ENCODE data around the gene AK4.
"Not testable (repeated sequence)": the region's sequence is repeated elsewhere in the genome, so short reads cannot be mapped to it uniquely, and the experiment has no call there.

AK4 gene

DNA sequence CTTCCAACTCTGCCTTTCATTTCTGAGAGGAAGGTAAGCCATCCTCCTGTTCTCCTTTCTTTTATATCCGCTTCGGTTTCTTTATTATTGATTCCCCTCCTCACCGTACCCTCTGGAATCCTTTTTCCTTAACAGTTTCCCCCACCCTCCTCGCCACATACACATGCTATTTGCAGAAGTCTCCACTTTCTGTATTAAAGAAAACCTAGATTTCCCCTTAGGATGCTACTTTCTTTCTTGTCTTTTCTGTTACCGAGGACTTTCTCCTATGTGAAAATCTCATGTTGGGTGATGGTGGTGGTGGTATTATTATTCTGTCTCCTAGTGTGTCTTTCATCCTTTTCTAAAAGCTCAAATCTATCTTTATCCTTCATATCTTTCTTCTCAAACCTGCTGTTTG lies 62.3 kb downstream of the AK4 start:
- no peak for DNase-seq (ENCODE audit: extremely low read depth in 1 of 2, low read depth in 1 of 2)

- no peak for DNase-seq (ENCODE audit: extremely low read depth in 1 of 2, low read depth in 1 of 2)
Observed at GRCh38 chr1:65211331-65211730, 63.3 kb downstream of the AK4 start.

- DNase-seq (ENCODE audit: extremely low read depth in 1 of 2, low read depth in 1 of 2) = no peak
Observed at GRCh38 chr1:65213271-65214023, 65.4 kb downstream of the AK4 start.

DNA sequence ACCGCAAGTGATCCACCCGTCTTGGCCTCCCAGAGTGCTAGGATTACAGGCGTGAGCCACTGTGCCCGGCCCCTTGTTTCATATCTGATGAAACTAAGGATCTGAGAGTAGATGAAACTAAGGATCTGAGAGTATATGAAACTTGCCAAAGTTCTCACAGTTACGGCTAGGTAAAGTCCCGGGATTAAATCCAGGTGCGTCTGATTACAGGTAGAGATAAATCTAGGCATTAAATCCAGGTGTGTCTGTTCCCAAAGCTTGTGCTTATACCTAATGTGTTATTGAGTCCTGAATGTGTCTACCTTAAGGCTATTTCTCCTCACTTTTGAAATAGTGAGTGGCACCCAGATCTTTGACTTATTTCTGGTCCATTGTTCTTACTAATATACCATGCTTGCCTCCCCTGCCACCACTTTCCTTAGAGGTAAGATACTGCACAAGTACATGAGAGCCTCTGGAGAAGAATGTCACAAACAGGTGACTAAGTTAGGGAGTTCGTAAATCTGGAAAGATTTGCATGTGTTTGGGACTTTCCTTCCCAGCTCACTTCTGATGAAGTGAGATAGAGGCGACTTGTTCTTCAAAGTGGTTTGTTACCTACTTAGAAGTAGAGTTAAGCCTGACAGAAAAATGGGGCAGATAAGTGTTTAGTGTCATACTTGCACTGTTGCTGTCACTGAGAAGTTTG lies 66.5 kb downstream of the AK4 start:
- DNase-seq (ENCODE audit: extremely low read depth in 1 of 2, low read depth in 1 of 2) = no peak

DNA sequence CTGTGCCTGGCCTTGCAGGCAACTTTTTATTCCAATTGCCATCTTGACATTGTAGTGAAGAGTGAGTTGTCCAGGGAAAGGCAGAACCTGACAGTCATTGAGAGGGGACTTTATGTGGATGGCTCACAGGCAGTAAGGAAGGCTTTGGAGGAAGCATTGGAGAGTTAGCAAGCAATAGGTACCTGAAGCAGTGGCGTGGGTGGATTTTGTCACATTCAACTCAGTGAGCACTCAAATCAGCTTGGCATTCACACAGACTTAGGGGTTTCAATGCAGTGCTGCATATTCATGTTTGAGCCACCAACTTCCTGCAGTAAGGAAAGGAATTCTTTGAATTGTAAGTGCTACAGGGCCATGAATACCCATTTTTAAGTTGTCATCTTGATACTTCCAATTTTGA lies 69.0 kb downstream of the AK4 start:
- no peak for DNase-seq (ENCODE audit: extremely low read depth in 1 of 2, low read depth in 1 of 2)

- no peak for DNase-seq (ENCODE audit: extremely low read depth in 1 of 2, low read depth in 1 of 2)
Observed at GRCh38 chr1:65221638-65222339, 73.8 kb downstream of the AK4 start.

GRCh38 chr1:65222340-65222940 lies 74.4 kb downstream of the AK4 start:
- no peak for DNase-seq (ENCODE audit: extremely low read depth in 1 of 2, low read depth in 1 of 2)

GRCh38 chr1:65224681-65225091 lies 76.7 kb downstream of the AK4 start:
- no peak for DNase-seq (ENCODE audit: extremely low read depth in 1 of 2, low read depth in 1 of 2)

GRCh38 chr1:65225179-65225578 lies 77.2 kb downstream of the AK4 start:
- no peak for DNase-seq (ENCODE audit: extremely low read depth in 1 of 2, low read depth in 1 of 2)

DNA sequence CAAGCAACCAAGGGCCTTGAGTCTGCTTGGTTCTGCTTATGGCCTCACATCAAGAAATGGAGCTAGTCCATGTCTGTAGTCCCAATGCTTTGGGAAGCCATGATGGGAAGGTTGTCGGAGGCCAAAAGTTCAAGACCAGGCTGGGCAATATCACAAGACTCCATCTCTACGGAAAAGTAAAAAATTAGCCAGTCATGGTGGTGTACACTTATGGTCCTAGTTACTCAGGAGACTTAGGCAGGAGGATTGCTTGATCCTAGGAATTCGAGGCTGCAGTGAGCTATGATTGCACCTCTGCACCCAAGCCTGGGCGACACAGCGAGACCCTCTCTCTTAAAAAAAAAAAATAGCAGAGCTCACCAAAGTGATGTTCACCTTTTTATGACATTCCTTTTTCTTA lies 81.2 kb downstream of the AK4 start:
- DNase-seq (ENCODE audit: extremely low read depth in 1 of 2, low read depth in 1 of 2) = no peak

DNA sequence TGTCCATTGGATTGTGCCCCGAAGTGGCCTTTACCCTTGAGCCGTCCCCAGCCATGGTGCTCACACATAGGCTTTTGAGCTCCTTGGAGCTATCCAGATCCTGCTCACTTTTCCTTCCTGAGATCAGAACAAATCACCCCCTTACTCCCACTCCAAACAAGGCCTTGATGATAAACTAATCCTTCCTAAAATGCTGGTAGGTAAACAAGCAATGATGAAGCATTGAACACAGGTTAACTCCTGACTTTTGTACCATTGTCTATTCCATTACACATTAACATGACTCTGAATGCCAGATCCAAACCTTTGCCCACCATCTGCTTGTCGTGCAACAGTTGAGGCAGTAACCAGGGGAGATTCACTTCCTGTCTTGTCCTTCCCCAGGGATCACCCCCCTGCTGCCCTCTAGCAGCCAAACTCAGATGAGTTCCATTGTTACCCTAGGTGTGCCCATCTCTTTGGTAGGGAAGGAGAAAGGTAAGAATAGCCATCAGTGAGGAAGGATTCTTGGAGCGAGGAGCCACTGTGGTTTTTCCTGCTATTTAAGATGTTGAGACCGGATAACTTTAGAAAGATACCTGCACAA lies 81.8 kb downstream of the AK4 start:
- DNase-seq (ENCODE audit: extremely low read depth in 1 of 2, low read depth in 1 of 2) = no peak

DNA sequence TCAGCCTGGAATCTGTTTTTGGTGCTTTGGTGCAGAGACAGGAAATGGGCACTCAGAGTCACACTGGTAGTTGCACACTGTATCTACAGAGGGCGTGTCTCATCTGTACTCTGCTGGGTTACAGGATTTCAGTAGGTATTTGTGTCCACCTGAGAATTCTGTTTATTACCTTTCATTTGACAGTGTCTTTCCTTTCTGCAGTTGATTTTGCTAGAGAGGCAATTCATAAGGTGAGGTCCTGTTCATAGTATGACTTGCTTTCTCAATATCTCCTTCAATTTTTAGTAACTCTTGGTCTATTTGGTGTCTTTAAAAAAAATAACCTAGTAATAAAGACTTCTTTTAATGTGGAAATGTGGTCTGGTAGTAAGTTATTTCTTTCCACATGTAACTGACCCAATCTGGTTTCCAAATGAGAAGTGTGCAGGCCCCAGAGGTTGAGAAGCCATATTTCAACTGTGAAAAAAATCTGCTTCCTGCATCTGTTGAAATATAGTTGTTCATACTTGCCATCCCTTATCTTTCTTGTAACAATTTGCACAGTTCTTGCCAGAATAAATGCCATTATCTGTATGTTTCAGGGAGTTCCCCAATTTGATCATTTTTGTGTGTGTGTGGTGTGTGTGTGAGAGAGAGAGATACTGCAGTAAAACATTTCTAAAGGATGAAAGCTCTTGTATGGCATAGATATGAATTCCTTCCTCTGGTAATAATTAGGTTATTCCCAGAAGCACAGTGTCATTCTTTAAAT lies 82.9 kb downstream of the AK4 start:
- no peak for DNase-seq (ENCODE audit: extremely low read depth in 1 of 2, low read depth in 1 of 2)

DNA sequence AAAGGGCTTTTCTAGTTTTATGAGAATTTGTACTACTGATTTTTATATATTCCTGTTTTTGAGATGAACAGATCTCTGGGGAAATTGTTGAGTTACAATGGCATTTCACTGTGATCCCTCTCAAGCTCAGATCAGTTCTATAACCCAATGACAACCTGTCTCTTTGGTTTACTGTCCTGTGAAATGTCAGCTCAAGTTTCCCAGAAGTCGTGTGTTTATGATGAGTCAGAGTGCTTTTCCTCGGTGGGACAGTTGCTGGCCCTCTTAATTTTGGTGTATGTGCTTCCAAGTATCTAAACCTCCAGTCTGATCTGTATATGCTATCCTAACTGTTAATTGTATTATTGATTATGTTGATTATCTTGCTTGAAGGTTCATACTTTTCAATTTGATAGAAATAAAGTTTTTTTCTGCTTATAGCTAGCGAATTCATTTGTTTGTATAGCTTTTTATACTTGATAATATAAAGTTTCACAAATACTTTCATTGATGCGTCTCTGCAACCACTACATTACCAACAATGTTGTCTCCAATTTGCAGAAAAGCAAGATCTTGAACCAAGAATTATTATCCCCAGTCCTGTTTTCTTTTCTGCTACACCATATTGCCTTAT lies 83.8 kb downstream of the AK4 start:
- DNase-seq (ENCODE audit: extremely low read depth in 1 of 2, low read depth in 1 of 2) = no peak

- DNase-seq (ENCODE audit: extremely low read depth in 1 of 2, low read depth in 1 of 2) = no peak
Observed at GRCh38 chr1:65232461-65232990, 84.5 kb downstream of the AK4 start.

DNA sequence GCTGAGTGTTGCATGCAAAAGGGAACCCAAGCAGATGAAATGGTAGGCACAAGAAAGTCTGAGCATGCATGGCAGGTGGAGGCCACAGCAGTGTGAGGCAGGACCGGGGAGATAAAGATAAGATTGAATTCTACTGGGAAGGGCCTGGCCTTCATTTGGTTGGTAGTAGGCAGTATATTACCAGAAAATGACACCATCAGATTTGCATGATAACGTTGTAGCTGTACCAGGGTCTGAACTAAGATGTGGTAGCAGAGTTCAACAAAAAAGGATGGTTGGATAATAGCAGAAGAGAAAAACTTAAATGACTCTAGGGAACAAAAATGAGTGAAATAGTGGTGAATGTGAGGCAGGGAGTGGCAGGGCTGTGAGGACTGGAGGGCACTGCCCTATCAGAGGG lies 85.8 kb downstream of the AK4 start:
- no peak for DNase-seq (ENCODE audit: extremely low read depth in 1 of 2, low read depth in 1 of 2)

- no peak for DNase-seq (ENCODE audit: extremely low read depth in 1 of 2, low read depth in 1 of 2)
Observed at GRCh38 chr1:65235867-65236805, 88.1 kb downstream of the AK4 start.

- DNase-seq (ENCODE audit: extremely low read depth in 1 of 2, low read depth in 1 of 2) = not testable (repeated sequence)
Observed at GRCh38 chr1:65237088-65237487, 89.1 kb downstream of the AK4 start.

DNA sequence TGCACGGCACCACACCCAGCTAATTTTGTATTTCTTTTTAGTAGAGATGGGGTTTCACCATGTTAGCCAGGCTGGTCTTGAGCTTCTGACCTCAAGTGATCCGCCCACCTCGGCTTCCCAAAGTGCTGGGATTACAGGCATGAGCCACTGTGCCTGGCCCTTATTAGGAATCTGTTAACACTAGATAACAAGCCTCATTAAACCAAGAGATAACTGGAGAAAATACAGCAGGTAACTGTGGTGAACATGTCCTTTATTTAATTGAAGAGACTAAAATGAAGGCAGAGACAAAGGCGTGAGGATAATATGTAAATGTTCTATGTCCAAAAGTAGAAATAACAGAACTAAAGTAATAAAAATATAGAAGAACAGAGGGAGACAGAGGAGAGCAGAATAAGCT lies 89.5 kb downstream of the AK4 start:
- no peak for DNase-seq (ENCODE audit: extremely low read depth in 1 of 2, low read depth in 1 of 2)

GRCh38 chr1:65238010-65238409 lies 90.0 kb downstream of the AK4 start:
- DNase-seq (ENCODE audit: extremely low read depth in 1 of 2, low read depth in 1 of 2) = no peak

Data from activated CD8-positive, alpha-beta memory T cell treated with anti-CD3 and anti-CD28 coated beads for 1 hour (primary cell).